Measurements from ENCODE around the gene MAST1. TPM values are rescaled to one million over a fixed set of nuclear protein-coding genes. Genes with fewer than 3 reads are reported as not detected.
"Not testable (repeated sequence)": the region's sequence is repeated elsewhere in the genome, so short reads cannot be mapped to it uniquely, and the experiment has no call there.

MAST1 gene
- total RNA-seq, 1 experiment from 2014 or later: 0.48 TPM

DNA sequence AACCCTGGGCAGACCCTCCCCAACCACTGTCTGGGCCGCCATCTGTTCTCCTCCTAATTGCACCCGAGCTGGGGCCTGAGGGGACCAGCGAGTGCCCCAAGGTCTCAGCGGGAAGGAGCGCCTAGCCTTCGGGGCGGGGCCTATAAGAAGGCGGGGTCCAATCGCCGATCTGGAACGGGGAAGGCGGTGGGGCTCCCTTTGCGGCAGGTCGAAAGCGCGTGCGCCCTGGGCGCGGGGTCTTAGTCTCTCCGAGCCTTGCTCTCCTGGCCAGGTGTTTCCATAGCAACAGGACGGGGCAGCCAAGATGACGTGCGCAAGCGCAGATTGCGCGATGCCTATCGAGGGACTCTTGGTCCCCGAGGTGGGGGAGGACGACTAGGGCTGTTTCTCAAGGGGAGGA lies 2.8 kb downstream of the MAST1 start:
- no peaks in the 10 kb centered on the region for H3K36me3 ChIP-seq (ENCODE audit: insufficient read depth, low read length)
- no peak overlapping the region for H3K27ac ChIP-seq (ENCODE audit: low read length)
- no peak overlapping the region for H3K4me2 ChIP-seq (ENCODE audit: low read depth, low read length, poor library complexity, severe bottlenecking)
- H3K79me2 ChIP-seq (ENCODE audit: low read length): no peaks in the 10 kb centered on the region
- 0 out of 2 replicates have a peak, but pooled peaks cover 4% of the 10 kb centered on the region for H4K20me1 ChIP-seq (ENCODE audit: insufficient read depth, low read depth, low read length)
- H3K9me2 ChIP-seq (replicated peaks; ENCODE audit: insufficient read depth, low read length): no peaks in the 10 kb centered on the region
- H2AFZ ChIP-seq (ENCODE audit: low read length): no peak overlapping the region
- DNase-seq: no peak
- H3K27me3 ChIP-seq (ENCODE audit: low read length): no peaks in the 10 kb centered on the region
- H3K4me1 ChIP-seq (ENCODE audit: low read length): peaks cover 13% of the 10 kb centered on the region
- H3K9ac ChIP-seq (ENCODE audit: low read length): no peak overlapping the region
- no peak overlapping the region for H3K4me3 ChIP-seq (ENCODE audit: low read length)
- H3K9me3 ChIP-seq (ENCODE audit: low read length): no peaks in the 10 kb centered on the region

- Histone ChIP-seq H3K4me2 (ENCODE audit: low read depth, low read length, poor library complexity, severe bottlenecking) (no peak overlapping the region), H3K4me3 (ENCODE audit: low read length) (no peak overlapping the region), H3K27ac (ENCODE audit: low read length) (no peak overlapping the region), H3K9me3 (ENCODE audit: low read length) (no peaks in the 10 kb centered on the region), H4K20me1 (ENCODE audit: insufficient read depth, low read depth, low read length) (0 out of 2 replicates have a peak, but pooled peaks cover 4% of the 10 kb centered on the region), H3K9ac (ENCODE audit: low read length) (no peak overlapping the region), H2AFZ (ENCODE audit: low read length) (no peak overlapping the region), H3K36me3 (ENCODE audit: insufficient read depth, low read length) (no peaks in the 10 kb centered on the region), H3K9me2 (replicated peaks; ENCODE audit: insufficient read depth, low read length) (no peaks in the 10 kb centered on the region), H3K79me2 (ENCODE audit: low read length) (no peaks in the 10 kb centered on the region), H3K4me1 (ENCODE audit: low read length) (peaks cover 17% of the 10 kb centered on the region), H3K27me3 (ENCODE audit: low read length) (no peaks in the 10 kb centered on the region)
- no peak for DNase-seq
Observed at GRCh38 chr19:12842511-12842910, 4.2 kb downstream of the MAST1 start.

- H3K4me3 ChIP-seq (ENCODE audit: low read length): no peak overlapping the region
- H2AFZ ChIP-seq (ENCODE audit: low read length): no peak overlapping the region
- no peak for DNase-seq
- H3K27me3 ChIP-seq (ENCODE audit: low read length): no peaks in the 10 kb centered on the region
- H3K79me2 ChIP-seq (ENCODE audit: low read length): no peaks in the 10 kb centered on the region
- no peaks in the 10 kb centered on the region for H3K9me3 ChIP-seq (ENCODE audit: low read length)
- H4K20me1 ChIP-seq (ENCODE audit: insufficient read depth, low read depth, low read length): 0 out of 2 replicates have a peak, but pooled peaks cover 4% of the 10 kb centered on the region
- no peaks in the 10 kb centered on the region for H3K9me2 ChIP-seq (replicated peaks; ENCODE audit: insufficient read depth, low read length)
- no peak overlapping the region for H3K27ac ChIP-seq (ENCODE audit: low read length)
- no peak overlapping the region for H3K4me2 ChIP-seq (ENCODE audit: low read depth, low read length, poor library complexity, severe bottlenecking)
- H3K36me3 ChIP-seq (ENCODE audit: insufficient read depth, low read length): no peaks in the 10 kb centered on the region
- H3K4me1 ChIP-seq (ENCODE audit: low read length): peaks cover 18% of the 10 kb centered on the region
- no peak overlapping the region for H3K9ac ChIP-seq (ENCODE audit: low read length)
Observed at GRCh38 chr19:12843328-12843727, 5.0 kb downstream of the MAST1 start.

- Histone ChIP-seq H3K9ac (ENCODE audit: low read length) (no peak overlapping the region), H3K9me2 (replicated peaks; ENCODE audit: insufficient read depth, low read length) (no peaks in the 10 kb centered on the region), H3K27ac (ENCODE audit: low read length) (no peak overlapping the region), H3K4me1 (ENCODE audit: low read length) (peaks cover 10% of the 10 kb centered on the region), H3K36me3 (ENCODE audit: insufficient read depth, low read length) (no peaks in the 10 kb centered on the region), H3K4me2 (ENCODE audit: low read depth, low read length, poor library complexity, severe bottlenecking) (no peak overlapping the region), H4K20me1 (ENCODE audit: insufficient read depth, low read depth, low read length) (0 out of 2 replicates have a peak, but pooled peaks cover 4% of the 10 kb centered on the region), H3K27me3 (ENCODE audit: low read length) (no peaks in the 10 kb centered on the region), H3K4me3 (ENCODE audit: low read length) (no peak overlapping the region), H2AFZ (ENCODE audit: low read length) (no peak overlapping the region), H3K9me3 (ENCODE audit: low read length) (no peaks in the 10 kb centered on the region), H3K79me2 (ENCODE audit: low read length) (no peaks in the 10 kb centered on the region)
- DNase-seq: no peak
Observed at GRCh38 chr19:12843999-12844732, 5.9 kb downstream of the MAST1 start.

GRCh38 chr19:12846613-12847012 lies 8.3 kb downstream of the MAST1 start:
- H3K9me2 ChIP-seq (replicated peaks; ENCODE audit: insufficient read depth, low read length); H3K9ac ChIP-seq (ENCODE audit: low read length); DNase-seq; H3K36me3 ChIP-seq (ENCODE audit: insufficient read depth, low read length); H4K20me1 ChIP-seq (ENCODE audit: insufficient read depth, low read depth, low read length); H3K4me3 ChIP-seq (ENCODE audit: low read length); H3K9me3 ChIP-seq (ENCODE audit: low read length); H3K79me2 ChIP-seq (ENCODE audit: low read length); H3K4me1 ChIP-seq (ENCODE audit: low read length); H3K27ac ChIP-seq (ENCODE audit: low read length); H3K4me2 ChIP-seq (ENCODE audit: low read depth, low read length, poor library complexity, severe bottlenecking); H2AFZ ChIP-seq (ENCODE audit: low read length); H3K27me3 ChIP-seq (ENCODE audit: low read length): not testable (repeated sequence)

- H3K4me3 ChIP-seq (ENCODE audit: low read length): peak overlapping the region; percentile 35; the same call in 1 of the 2 replicates
- H3K27me3 ChIP-seq (ENCODE audit: low read length): no peaks in the 10 kb centered on the region
- peak overlapping the region; percentile 62 for H3K4me2 ChIP-seq (ENCODE audit: low read depth, low read length, poor library complexity, severe bottlenecking)
- peaks cover 8% of the 10 kb centered on the region for H3K4me1 ChIP-seq (ENCODE audit: low read length)
- H4K20me1 ChIP-seq (ENCODE audit: insufficient read depth, low read depth, low read length): no peaks in the 10 kb centered on the region
- H2AFZ ChIP-seq (ENCODE audit: low read length): peak overlapping the region; percentile 61; the same call in 1 of the 2 replicates
- peak; percentile 93 for DNase-seq
- H3K36me3 ChIP-seq (ENCODE audit: insufficient read depth, low read length): no peaks in the 10 kb centered on the region
- H3K79me2 ChIP-seq (ENCODE audit: low read length): no peaks in the 10 kb centered on the region
- no peak overlapping the region for H3K27ac ChIP-seq (ENCODE audit: low read length)
- H3K9me3 ChIP-seq (ENCODE audit: low read length): no peaks in the 10 kb centered on the region
- no peaks in the 10 kb centered on the region for H3K9me2 ChIP-seq (replicated peaks; ENCODE audit: insufficient read depth, low read length)
- H3K9ac ChIP-seq (ENCODE audit: low read length): peak overlapping the region; percentile 41
Observed at GRCh38 chr19:12847159-12848139, 9.1 kb downstream of the MAST1 start.

- no peak for DNase-seq
- Histone ChIP-seq H3K4me2 (ENCODE audit: low read depth, low read length, poor library complexity, severe bottlenecking) (no peak overlapping the region), H3K36me3 (ENCODE audit: insufficient read depth, low read length) (no peaks in the 10 kb centered on the region), H3K4me1 (ENCODE audit: low read length) (no peaks in the 10 kb centered on the region), H3K27me3 (ENCODE audit: low read length) (no peaks in the 10 kb centered on the region), H3K79me2 (ENCODE audit: low read length) (no peaks in the 10 kb centered on the region), H3K9me2 (replicated peaks; ENCODE audit: insufficient read depth, low read length) (no peaks in the 10 kb centered on the region), H3K4me3 (ENCODE audit: low read length) (no peak overlapping the region), H4K20me1 (ENCODE audit: insufficient read depth, low read depth, low read length) (no peaks in the 10 kb centered on the region), H3K9me3 (ENCODE audit: low read length) (no peaks in the 10 kb centered on the region), H3K27ac (ENCODE audit: low read length) (no peak overlapping the region), H2AFZ (ENCODE audit: low read length) (no peak overlapping the region), H3K9ac (ENCODE audit: low read length) (no peak overlapping the region)
Observed at GRCh38 chr19:12856653-12857052, 18.3 kb downstream of the MAST1 start.

Measured in Karpas-422 (cell line).